Kidney epithelial cell (primary cell): ENCODE results near the gene ASAP3. TPM values are rescaled to one million over a fixed set of nuclear protein-coding genes. Genes with fewer than 3 reads are reported as not detected.

Source experiments
- DNase-seq: peaks from one replicate; pipeline ENCODE4 v3.0.0-alpha.2; 2010; ENCODE audit warnings: low read depth
- H3K27me3 ChIP-seq: 2 replicates; pipeline ENCODE4 v1.6.0; 2011; ENCODE audit warnings: low read length; ENCODE audit not compliant: control insufficient read depth, insufficient read depth
- H3K36me3 ChIP-seq: 2 replicates; pipeline ENCODE4 v1.5.1; 2011; ENCODE audit warnings: low read length; ENCODE audit not compliant: control insufficient read depth, insufficient read depth
- H3K4me3 ChIP-seq: 2 replicates; pipeline ENCODE4 v1.5.1; 2011; ENCODE audit warnings: low read depth, mild to moderate bottlenecking, control low read depth, low read length
- CTCF ChIP-seq: IDR thresholded peaks from 2 replicates; pipeline ENCODE4 v1.5.1; 2011; ENCODE audit warnings: mild to moderate bottlenecking, moderate library complexity, low read length, control low read depth, inconsistent platforms; ENCODE audit not compliant: insufficient read depth, poor library complexity, severe bottlenecking
- total RNA-seq: library from RNA; depleted of rRNA; stranded (reverse); fragments of >200 nt; gene quantifications from 2 replicates; pipeline ENCODE4 v1.2.3, GENCODE V29; 2015

Gene ASAP3
- total RNA-seq, 1 donor from 2014 or later, result 17.7 TPM

GRCh38 chr1:23405946-23406345 is 78.0 kb downstream of the ASAP3 start:
- Histone ChIP-seq H3K4me3 (no peak overlapping the region), H3K36me3 (no peaks in the 10 kb centered on the region), H3K27me3 (no peaks in the 10 kb centered on the region)
- no peak for DNase-seq
- no peak for TF ChIP-seq CTCF

- peak; percentile 91 for DNase-seq
- Histone ChIP-seq H3K36me3 (no peaks in the 10 kb centered on the region), H3K27me3 (no peaks in the 10 kb centered on the region), H3K4me3 (no peak overlapping the region)
- TF ChIP-seq CTCF, result peak; percentile 95
Measured at GRCh38 chr1:23403735-23404486, 80.1 kb downstream of the ASAP3 start.

GRCh38 chr1:23403355-23403734 is 80.6 kb downstream of the ASAP3 start:
- no peak for TF ChIP-seq CTCF
- Histone ChIP-seq H3K27me3 (no peaks in the 10 kb centered on the region), H3K4me3 (no peak overlapping the region), H3K36me3 (no peaks in the 10 kb centered on the region)
- DNase-seq, result no peak

GRCh38 chr1:23403038-23403336 is 81.0 kb downstream of the ASAP3 start:
- Histone ChIP-seq H3K27me3 (no peaks in the 10 kb centered on the region), H3K4me3 (no peak overlapping the region), H3K36me3 (no peaks in the 10 kb centered on the region)
- DNase-seq, result peak; percentile 58
- TF ChIP-seq CTCF, result no peak

- DNase-seq, result no peak
- no peak overlapping the region for H3K4me3 ChIP-seq
Measured at GRCh38 chr1:23402286-23403037, 81.5 kb downstream of the ASAP3 start.

More at GRCh38 chr1:23402286-23403037, 81.5 kb downstream of the ASAP3 start:
- H3K36me3 ChIP-seq, result no peaks in the 10 kb centered on the region
- TF ChIP-seq CTCF, result no peak
- no peaks in the 10 kb centered on the region for H3K27me3 ChIP-seq
